Measurements from ENCODE around the gene MS4A2.
"Not testable (repeated sequence)": the region's sequence is repeated elsewhere in the genome, so short reads cannot be mapped to it uniquely, and the experiment has no call there.

MS4A2 gene

GRCh38 chr11:60088364-60088763 is at the start of gene MS4A2:
Gene MS4A2, plus strand, starts transcription at chr11:60088664. Its CDS starts 102 bp downstream, at chr11:60088766.
- no peak for DNase-seq (ENCODE audit: low read depth, low spot score)

DNA sequence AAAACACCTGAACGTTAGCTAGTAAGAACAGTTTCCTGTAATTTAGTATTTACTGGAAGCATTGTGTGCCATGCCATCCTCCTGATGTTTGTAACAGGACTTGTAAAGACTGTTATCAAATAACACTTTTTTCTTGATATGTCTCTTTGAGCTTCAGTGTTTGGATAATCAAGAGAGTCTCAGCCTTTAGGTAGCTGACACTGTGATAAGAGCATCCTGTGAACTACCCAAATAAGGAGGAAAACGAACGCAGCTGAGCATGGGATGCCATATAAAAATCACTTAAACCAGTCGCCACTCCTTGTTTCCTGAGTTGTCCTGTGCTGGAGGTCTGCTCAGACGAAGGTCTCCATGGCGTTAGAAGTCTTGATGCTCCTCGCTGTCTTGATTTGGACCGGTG is 48.4 kb upstream of the MS4A2 start, which contains the start of gene OOSP2:
OOSP2 (plus strand) TSS at position 301 of the 400 bp plus-strand sequence; CDS start at position 352, 51 bp downstream.
- DNase-seq (ENCODE audit: low read depth, low spot score): no peak

DNA sequence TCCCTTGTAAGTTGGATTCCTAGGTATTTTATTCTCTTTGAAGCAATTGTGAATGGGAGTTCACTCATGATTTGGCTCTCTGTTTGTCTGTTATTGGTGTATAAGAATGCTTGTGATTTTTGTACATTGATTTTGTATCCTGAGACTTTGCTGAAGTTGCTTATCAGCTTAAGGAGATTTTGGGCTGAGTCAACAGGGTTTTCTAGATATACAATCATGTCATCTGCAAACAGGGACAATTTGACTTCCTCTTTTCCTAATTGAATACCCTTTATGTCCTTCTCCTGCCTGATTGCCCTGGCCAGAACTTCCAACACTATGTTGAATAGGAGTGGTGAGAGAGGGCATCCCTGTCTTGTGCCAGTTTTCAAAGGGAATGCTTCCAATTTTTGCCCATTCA is 38.0 kb upstream of the MS4A2 start:
- DNase-seq (ENCODE audit: low read depth, low spot score): not testable (repeated sequence)

GRCh38 chr11:60050839-60051238 is 37.6 kb upstream of the MS4A2 start:
- not testable (repeated sequence) for DNase-seq (ENCODE audit: low read depth, low spot score)

DNA sequence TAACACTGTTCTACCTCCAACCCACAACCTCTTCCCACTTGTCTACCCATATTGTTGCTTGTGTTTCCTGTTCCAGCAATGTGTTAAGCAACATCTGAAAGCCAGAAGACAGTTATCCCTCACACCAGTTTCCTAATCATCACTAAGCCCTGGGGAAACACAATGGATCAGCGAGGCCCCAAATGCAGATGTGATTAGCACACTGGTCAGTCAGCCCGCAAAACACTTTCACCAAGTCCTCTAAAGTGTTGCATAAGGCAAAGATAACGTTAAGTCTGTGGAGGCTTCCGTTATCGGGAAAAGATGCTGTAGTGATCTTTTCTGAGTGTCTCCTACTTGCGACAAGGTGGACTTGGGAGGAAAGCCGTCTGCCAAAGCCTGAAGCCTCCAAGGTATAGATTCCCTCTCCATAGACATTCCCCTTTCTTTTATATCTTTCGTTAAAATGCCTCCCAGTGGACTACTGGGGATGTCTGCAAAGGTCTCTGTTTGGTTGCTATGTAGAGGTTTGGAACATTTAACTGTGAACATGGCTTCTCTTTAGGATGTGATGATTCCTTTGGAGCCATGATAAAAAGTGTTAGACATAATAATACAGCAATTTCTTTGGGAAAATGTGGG is 32.0 kb upstream of the MS4A2 start, which contains the start of gene MS4A3:
MS4A3 (plus strand) TSS at position 317 of the 621 bp plus-strand sequence. CDS start 4,496 bp downstream, outside the sequence.
- DNase-seq (ENCODE audit: low read depth, low spot score): no peak

DNA sequence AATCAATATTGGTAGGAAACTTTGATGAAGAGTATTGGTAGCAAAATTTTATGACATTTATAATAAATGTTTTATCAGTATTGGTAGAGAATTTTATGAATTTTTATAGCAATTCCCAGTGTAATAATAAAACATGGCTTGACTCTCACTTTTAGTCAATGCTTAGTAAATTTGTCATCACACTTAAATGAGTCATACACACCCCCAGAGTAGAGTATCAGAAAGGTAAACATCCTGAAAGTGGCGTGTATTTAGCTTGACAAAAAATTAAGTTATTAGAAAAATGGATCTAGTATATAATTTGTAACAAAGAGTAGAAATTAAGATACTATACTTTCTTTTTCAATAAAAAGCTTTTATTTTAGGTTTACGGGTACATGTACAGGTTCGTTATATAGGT is 29.4 kb upstream of the MS4A2 start:
- DNase-seq (ENCODE audit: low read depth, low spot score): no peak

- DNase-seq (ENCODE audit: low read depth, low spot score): no peak
Measured at GRCh38 chr11:60059521-60060240, 28.8 kb upstream of the MS4A2 start.

DNA sequence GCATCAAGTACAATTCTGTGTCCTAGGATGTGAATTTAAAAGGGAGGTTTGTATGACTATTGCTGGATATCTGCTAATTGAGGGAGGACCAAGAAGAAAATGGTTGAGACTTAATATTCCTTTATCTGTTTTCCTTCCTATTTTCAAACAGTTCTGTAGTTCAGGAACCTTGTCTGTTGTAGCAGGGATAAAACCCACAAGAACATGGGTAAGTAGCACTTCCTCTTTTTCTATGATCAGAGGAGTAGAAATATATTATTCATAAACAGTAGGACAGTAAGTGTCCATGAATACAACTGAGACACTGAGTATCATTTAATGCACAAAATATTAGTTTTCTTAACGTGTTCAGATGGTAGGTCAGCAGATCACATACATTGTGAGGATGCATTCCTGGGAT is 24.4 kb upstream of the MS4A2 start:
- no peak for DNase-seq (ENCODE audit: low read depth, low spot score)

DNA sequence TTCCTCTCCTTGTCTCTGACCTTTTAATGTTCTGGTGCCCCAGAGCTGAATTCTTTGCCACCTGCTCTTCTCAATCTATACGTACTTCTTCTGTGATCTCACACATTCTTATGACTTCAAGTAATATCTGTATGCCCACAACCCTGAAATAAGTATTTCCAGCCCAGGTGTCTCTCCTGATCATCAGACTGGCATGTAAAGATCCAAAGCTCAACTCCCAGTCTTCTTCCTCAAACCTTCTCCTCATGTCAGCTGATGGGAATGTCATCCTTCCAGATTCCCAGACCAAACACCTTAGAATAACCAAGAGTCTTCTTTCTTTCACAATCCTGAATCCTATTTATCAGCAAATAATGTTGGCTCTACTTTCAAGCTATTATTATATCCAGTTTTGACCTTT is 22.7 kb upstream of the MS4A2 start:
- no peak for DNase-seq (ENCODE audit: low read depth, low spot score)

DNA sequence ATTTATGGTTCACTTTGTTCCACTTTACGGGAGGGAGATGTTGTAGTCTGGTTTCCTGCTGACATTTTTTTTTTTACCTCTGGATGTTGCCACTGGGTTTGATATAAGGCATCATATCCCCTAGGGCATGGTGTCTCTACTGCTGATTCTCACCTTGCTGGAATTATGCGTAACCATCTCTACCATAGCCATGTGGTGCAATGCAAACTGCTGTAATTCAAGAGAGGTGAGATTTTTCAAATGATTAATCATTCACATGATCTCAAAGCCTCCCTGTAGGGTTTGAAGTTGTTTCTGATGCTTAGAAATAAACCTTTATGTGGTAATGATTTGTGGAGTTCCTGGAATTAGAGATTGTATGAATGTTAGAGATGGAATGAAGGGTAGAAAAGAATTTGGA is 19.0 kb upstream of the MS4A2 start:
- no peak for DNase-seq (ENCODE audit: low read depth, low spot score)

- DNase-seq (ENCODE audit: low read depth, low spot score): not testable (repeated sequence)
Measured at GRCh38 chr11:60071644-60072043, 16.8 kb upstream of the MS4A2 start.

DNA sequence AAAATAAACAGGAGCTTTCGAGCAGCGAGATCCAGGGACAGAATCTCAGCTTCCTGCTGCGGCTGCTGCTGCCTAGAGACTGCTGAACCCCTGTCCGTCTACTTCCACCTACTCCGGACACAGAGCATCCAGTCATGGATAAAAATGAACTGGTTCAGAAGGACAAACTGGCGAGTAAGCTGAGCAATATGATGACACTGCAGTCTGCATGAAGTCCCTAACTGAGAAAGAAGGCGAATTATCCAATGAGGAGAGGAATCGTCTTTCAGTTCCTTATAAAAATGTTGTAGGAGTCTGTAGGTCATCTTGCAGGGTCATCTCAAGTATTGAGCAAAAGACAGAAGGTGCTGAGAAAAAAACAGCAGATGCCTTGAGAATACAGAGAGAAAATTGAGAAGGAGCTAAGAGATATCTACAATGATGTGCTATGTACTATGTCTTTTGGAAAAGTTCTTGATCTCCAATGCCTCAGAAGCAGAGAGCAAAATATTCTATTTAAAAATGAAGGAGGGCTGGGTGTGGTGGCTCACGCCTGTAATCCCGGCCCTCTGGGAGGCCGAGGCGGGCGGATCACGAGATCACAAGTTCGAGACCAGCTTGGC is 11.1 kb upstream of the MS4A2 start:
- DNase-seq (ENCODE audit: low read depth, low spot score): no peak

- no peak for DNase-seq (ENCODE audit: low read depth, low spot score)
Measured at GRCh38 chr11:60077981-60078380, 10.5 kb upstream of the MS4A2 start.

DNA sequence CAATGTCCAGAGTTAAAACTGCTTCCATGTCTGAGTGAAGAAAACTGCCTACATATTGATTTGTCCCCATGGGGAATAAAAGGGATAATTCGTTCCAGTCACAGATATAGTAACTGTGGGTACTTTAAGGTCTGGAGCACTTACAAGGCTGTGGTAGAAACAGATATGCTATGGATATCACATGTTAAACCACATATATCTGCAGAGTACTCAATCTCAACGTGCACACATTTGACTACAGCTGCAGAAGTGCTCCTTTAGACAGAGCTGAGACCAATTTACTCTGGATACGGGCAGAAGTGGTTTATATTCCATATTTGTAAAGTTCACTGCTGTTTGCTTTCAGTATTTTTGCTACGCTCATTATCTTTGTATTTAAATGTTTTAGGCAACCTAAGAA is 9.7 kb upstream of the MS4A2 start:
- DNase-seq (ENCODE audit: low read depth, low spot score): no peak

DNA sequence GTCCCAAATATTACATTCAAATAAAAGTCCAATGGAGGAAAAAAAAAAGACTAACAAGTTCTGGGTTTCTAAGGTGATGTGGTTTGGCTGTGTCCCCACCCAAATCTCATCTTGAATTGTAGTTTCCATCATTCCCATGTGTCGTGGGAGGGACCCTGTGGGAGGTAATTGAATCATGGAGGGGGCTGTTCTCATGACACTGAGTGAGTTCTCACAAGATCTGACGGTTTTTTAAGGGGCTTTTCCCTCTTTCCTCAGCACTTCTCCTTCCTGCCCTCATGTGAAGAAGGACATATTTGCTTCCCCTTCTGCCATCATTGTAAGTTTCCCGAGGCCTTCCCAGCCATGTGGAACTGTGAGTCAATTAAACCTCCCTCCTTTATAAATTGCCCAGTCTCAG is 7.9 kb upstream of the MS4A2 start:
- no peak for DNase-seq (ENCODE audit: low read depth, low spot score)

GRCh38 chr11:60084631-60085273 is 3.7 kb upstream of the MS4A2 start:
- no peak for DNase-seq (ENCODE audit: low read depth, low spot score)

DNA sequence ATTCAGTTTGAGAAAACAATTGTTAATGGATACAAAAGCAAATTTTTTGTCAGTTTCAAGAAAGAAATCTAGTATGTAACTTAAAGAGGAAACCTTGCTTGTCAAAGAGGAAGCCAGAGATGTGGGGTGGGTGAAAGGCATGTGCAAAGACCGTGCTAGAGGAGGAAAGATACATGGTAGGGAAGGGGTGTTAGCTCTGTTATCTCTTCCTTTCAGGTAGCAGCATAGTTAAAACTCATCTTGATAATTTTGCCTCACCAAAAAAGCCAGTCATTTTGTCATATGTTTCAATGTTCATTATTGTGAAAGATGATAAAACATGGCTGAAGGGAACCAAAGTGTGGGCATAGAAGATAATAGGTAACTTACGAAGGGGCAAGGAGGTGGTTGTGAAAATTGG is 2.6 kb upstream of the MS4A2 start:
- DNase-seq (ENCODE audit: low read depth, low spot score): no peak

- DNase-seq (ENCODE audit: low read depth, low spot score): no peak
Measured at GRCh38 chr11:60087239-60087638, 1.2 kb upstream of the MS4A2 start.

GRCh38 chr11:60095477-60096120 is 7.1 kb downstream of the MS4A2 start:
- DNase-seq (ENCODE audit: low read depth, low spot score): no peak

- no peak for DNase-seq (ENCODE audit: low read depth, low spot score)
Measured at GRCh38 chr11:60097189-60097588, 8.7 kb downstream of the MS4A2 start.

GRCh38 chr11:60098508-60098907 is 10.0 kb downstream of the MS4A2 start:
- no peak for DNase-seq (ENCODE audit: low read depth, low spot score)

- no peak for DNase-seq (ENCODE audit: low read depth, low spot score)
Measured at GRCh38 chr11:60100516-60100915, 12.1 kb downstream of the MS4A2 start.

All from activated naive CD8-positive, alpha-beta T cell treated with anti-CD3 and anti-CD28 coated beads, Interleukin-2, amount 50 U/mL, for 16 hours (primary cell).